GM12875 (cell line): ENCODE data around the gene SKAP1.
A peak's percentile ranks its signal among the peaks of the same experiment; 100 is the strongest.

Experiments used
- H3K4me3 ChIP-seq: one replicate; pipeline ENCODE4 v1.5.1; 2011; ENCODE audit warnings: low read depth, low read length, control low read depth
- TF ChIP-seq, protein P1 (sequence below): IDR thresholded peaks from 2 replicates; pipeline ENCODE4 v1.5.1; 2011; ENCODE audit warnings: low read depth, mild to moderate bottlenecking, control low read depth, inconsistent platforms, low read length, moderate library complexity, borderline replicate concordance; ENCODE audit not compliant: insufficient read depth

SKAP1 gene

DNA sequence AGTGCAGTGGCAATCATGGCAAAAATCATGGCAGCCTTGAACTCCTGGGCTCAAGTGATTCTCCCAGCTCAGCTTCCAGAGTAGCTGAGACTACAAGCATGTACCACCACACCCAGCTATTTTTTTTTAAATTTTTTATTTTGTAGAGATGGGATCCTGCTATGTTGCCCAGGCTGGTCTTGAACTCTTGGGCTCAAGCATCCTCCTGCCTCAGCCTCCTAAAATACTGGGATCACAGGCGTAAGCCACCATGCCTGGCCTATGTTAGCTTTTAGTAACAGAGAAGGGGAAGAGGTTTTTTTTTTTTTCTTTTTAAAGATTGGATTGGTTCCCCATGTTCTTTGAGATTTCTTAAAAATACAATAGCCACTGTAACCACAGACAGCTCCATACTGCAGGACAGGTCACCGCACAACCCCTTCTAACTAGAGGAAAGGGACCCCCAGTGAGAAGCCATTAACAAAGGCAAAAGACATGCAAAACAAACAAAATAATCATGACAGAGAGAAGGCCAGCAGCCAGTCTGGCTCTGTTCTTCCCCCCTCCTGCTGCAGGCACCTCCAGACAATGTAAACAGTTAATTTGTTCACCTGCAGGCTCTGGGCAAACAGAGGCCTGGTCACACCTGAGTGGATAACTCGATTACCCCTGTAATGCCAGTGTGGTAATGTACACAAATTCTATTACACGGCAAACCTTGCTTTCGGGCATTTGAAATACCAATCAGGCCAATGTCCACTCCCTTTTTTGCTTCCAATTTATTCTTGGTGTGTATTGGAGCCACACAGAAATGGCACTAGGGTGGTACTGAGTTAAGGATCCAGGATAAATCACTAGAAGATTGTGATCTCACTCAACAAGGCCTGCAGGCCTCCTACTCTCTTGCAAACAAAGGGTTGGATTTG is 269.6 kb downstream of the SKAP1 start:
- TF ChIP-seq, protein P1, sequence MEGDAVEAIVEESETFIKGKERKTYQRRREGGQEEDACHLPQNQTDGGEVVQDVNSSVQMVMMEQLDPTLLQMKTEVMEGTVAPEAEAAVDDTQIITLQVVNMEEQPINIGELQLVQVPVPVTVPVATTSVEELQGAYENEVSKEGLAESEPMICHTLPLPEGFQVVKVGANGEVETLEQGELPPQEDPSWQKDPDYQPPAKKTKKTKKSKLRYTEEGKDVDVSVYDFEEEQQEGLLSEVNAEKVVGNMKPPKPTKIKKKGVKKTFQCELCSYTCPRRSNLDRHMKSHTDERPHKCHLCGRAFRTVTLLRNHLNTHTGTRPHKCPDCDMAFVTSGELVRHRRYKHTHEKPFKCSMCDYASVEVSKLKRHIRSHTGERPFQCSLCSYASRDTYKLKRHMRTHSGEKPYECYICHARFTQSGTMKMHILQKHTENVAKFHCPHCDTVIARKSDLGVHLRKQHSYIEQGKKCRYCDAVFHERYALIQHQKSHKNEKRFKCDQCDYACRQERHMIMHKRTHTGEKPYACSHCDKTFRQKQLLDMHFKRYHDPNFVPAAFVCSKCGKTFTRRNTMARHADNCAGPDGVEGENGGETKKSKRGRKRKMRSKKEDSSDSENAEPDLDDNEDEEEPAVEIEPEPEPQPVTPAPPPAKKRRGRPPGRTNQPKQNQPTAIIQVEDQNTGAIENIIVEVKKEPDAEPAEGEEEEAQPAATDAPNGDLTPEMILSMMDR = no peak

DNA sequence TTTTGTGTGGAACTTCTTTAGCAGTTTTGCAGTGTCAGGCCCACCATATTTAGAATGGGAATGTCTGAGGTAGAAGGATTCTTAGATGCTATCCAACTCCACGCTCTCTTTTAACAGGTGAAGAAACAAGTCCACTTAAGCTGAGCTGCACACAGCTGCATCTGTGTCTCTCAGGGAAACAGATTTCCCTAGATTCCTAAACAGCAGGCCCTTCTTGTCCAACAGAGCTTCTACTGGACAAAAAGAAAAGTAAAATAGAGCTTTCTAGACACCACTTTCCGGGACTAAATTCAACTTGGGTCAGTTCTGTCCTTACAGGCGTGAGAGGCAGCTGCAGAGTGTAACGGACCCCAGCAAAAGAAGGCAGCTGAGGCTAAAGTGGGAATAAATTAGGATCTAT is 270.8 kb downstream of the SKAP1 start:
- TF ChIP-seq, protein P1 = no peak
- H3K4me3 ChIP-seq = no peak overlapping the region

More for the DNA sequence above, 269.6 kb downstream of the SKAP1 start:
- H3K4me3 ChIP-seq = no peak overlapping the region

DNA sequence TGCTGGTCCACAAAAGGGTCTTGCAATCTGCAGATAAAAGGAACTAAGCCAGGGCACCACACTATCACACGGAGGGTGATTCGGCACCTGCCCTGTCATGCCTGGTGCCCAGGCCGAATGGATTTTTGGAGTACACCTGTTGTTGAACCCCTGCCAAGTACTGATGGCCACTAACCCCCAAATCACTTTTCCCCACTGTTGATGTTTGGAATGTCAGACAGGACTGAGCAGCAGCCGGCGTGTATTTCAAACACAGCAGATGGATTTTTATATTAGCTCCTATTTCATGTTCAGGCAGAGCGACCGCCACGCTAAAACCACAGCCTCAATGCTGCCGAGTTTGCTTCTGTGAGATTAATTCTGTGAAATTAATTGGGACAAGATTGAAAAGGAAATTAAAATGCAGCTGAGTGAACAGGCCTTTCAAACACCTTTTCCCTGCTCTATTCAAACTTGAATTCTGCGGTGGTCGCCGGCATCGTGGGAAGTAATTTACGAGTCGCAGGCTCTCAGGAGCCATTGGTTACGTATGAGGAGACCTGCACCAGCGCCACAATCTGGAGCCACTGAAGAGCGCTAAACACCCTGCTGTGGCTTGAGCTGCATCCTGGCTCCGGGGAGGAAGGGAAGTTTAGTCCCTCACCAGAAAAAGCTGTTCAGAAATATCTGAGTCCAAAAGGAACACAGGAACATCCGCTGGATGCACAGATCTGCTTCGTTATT is 274.0 kb downstream of the SKAP1 start:
- no peak overlapping the region for H3K4me3 ChIP-seq
- TF ChIP-seq, protein P1 = no peak

DNA sequence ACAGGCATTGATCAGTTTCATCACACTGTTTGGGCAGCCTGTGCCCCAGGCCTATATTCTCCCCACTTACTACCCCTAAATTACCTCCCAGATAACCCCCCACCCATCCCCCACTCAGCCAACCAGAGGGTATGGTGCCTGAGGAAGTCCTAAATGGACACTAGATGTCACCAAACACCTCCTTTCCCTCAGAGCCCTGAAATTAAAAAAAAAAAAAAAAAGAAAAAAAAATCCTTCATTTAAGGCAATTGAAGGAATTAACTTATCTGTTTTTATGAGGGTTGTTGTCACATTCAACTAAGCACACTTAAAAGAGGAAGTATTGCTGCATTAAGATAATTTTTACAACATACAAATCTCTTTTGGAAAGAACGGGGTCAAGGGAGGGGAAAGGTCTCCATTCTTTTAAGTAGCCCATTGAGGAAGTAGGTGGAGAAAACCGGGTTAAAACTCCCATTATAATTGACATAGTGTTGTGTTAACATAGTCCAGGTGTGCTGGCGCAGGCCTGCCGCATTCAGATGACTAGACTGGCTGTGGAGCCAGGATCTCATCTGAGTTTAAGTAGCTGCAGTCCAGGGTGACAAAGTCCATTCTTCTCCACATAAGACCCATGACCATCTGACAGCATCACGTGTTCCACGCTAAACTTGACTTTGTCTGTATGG is 276.2 kb downstream of the SKAP1 start:
- no peak overlapping the region for H3K4me3 ChIP-seq
- TF ChIP-seq, protein P1 = 0 out of 2 replicates have a peak, but pooled peaks have one; percentile 13

GRCh38 chr17:48152289-48152688 is 277.7 kb downstream of the SKAP1 start:
- H3K4me3 ChIP-seq = no peak overlapping the region
- TF ChIP-seq, protein P1 = no peak

- no peak overlapping the region for H3K4me3 ChIP-seq
- TF ChIP-seq, protein P1 = no peak
These were observed 278.8 kb downstream of the SKAP1 start for GRCh38 chr17:48151220-48151619.
